Type B pancreatic cell (in vitro differentiated cells): ENCODE results near the gene CMSS1. TPM values are rescaled to one million over a fixed set of nuclear protein-coding genes. Genes with fewer than 3 reads are reported as not detected.
A peak's percentile ranks its signal among the peaks of the same experiment; 100 is the strongest.

Source experiments
- DNase-seq: peaks from one replicate; pipeline ENCODE4 v3.0.0; 2021; ENCODE audit warnings: mixed read lengths; ENCODE audit not compliant: unreplicated experiment; ENCODE audit errors: extremely low spot score
- H3K27ac Mint-ChIP-seq: 2 replicates; pipeline ENCODE4 v1.8.0; 2021; ENCODE audit warnings: mild to moderate bottlenecking, mixed read lengths
- H3K27me3 Mint-ChIP-seq: 2 replicates; pipeline ENCODE4 v1.8.0; 2021; ENCODE audit warnings: mixed read lengths
- H3K36me3 Mint-ChIP-seq: 2 replicates; pipeline ENCODE4 v1.8.0; 2021; ENCODE audit warnings: mixed read lengths
- H3K4me1 Mint-ChIP-seq: one replicate; pipeline ENCODE4 v1.8.0; 2021; ENCODE audit warnings: mixed read lengths; ENCODE audit not compliant: unreplicated experiment
- H3K4me3 Mint-ChIP-seq: 2 replicates; pipeline ENCODE4 v1.8.0; 2021; ENCODE audit warnings: mild to moderate bottlenecking, mixed read lengths
- H3K9me3 Mint-ChIP-seq: 2 replicates; pipeline ENCODE4 v1.8.0; 2021; ENCODE audit warnings: mixed read lengths
- CTCF ChIP-seq: fragments of 200-600 bp; sonication (generic); conservative IDR thresholded peaks from 2 replicates; pipeline ENCODE4 v1.5.0; 2021; ENCODE audit warnings: antibody characterized with exemption, mild to moderate bottlenecking
- total RNA-seq: library from RNA; stranded (reverse); gene quantifications from 2 replicates; pipeline ENCODE4 v1.2.1, GENCODE V29; 2021; ENCODE audit warnings: low replicate concordance

The CMSS1 gene
- total RNA-seq, 1 donor from 2014 or later = 34.1 TPM

DNA sequence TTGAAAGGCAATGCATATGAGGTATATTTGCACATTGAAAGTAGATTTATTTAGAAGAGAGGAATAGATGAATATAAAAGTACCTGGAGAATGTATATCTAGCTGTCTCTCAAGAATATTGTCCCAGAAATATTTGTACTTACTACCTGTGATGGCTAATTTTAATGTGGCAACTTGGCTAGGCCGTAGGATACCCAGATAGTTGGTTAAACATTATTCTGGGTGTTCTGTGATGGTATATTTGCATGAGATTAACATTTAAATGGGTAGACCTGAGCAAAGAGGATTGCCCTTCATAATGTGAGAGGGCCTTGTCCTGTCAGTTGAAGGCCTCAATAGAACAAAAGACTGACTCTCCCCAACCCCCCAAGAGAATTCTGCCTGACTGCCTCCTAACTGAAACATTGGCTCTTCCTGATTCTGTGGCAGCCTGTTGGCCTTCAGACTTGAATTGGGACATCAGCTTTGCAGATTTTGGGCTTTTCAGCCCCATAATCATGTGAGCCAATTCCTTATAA, 366.0 kb downstream of the CMSS1 start:
- no peaks in the 10 kb centered on the region for H3K27me3 Mint-ChIP-seq
- no peak for TF ChIP-seq CTCF
- DNase-seq = no peak
- H3K27ac Mint-ChIP-seq = no peak overlapping the region
- H3K36me3 Mint-ChIP-seq = peaks cover 9% of the 10 kb centered on the region
- H3K4me3 Mint-ChIP-seq = no peak overlapping the region
- H3K4me1 Mint-ChIP-seq = no peaks in the 10 kb centered on the region
- peaks cover 7% of the 10 kb centered on the region for H3K9me3 Mint-ChIP-seq

DNA sequence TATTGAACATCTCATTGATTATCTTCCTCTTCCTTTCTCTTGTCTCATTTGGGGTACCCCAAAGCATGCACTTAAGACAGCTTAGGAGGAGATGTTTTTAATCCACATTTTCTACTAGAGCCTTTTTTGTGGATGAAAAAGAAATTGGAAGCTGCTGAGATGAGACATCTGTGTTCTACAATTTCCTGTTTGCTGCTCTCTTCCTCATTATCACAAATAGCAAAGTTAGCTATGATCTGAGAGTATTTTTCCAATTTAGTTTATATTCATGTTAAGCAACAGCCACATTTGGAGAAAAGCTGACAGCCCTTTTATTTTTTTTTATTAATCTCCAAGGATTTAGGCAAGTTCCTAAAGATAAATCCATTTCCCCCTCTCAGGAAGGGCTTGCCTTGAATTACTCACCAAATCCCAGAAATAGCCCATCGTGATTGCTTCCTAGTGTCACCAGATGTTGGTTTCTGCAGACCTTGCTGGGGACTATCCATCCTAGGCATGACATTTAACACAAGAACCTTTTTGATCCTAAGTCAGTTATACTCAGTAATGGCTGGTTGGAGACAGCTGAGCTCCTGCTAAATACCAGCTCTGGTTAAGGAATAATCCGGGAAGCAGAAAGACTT, 367.4 kb downstream of the CMSS1 start:
- peaks cover 8% of the 10 kb centered on the region for H3K9me3 Mint-ChIP-seq
- H3K27ac Mint-ChIP-seq = no peak overlapping the region
- H3K4me3 Mint-ChIP-seq = no peak overlapping the region
- H3K27me3 Mint-ChIP-seq = peaks cover 2% of the 10 kb centered on the region
- H3K4me1 Mint-ChIP-seq = peaks cover 1% of the 10 kb centered on the region
- H3K36me3 Mint-ChIP-seq = peaks cover 4% of the 10 kb centered on the region
- no peak for TF ChIP-seq CTCF
- DNase-seq = no peak

GRCh38 chr3:100185847-100186246, 368.2 kb downstream of the CMSS1 start:
- no peak overlapping the region for H3K4me3 Mint-ChIP-seq
- DNase-seq = no peak
- H3K36me3 Mint-ChIP-seq = no peaks in the 10 kb centered on the region
- H3K4me1 Mint-ChIP-seq = peaks cover 6% of the 10 kb centered on the region
- no peak for TF ChIP-seq CTCF
- peaks cover 7% of the 10 kb centered on the region for H3K9me3 Mint-ChIP-seq
- peaks cover 2% of the 10 kb centered on the region for H3K27me3 Mint-ChIP-seq
- no peak overlapping the region for H3K27ac Mint-ChIP-seq

GRCh38 chr3:100189444-100189964, 371.8 kb downstream of the CMSS1 start:
- peaks cover 6% of the 10 kb centered on the region for H3K4me1 Mint-ChIP-seq
- H3K4me3 Mint-ChIP-seq = no peak overlapping the region
- peaks cover 2% of the 10 kb centered on the region for H3K27me3 Mint-ChIP-seq
- TF ChIP-seq CTCF = no peak
- H3K27ac Mint-ChIP-seq = no peak overlapping the region
- no peak for DNase-seq
- H3K36me3 Mint-ChIP-seq = no peaks in the 10 kb centered on the region
- H3K9me3 Mint-ChIP-seq = peaks cover 7% of the 10 kb centered on the region

- TF ChIP-seq CTCF = no peak
- DNase-seq = no peak
- Mint-ChIP-seq H3K36me3 (peaks cover 3% of the 10 kb centered on the region), H3K9me3 (peaks cover 7% of the 10 kb centered on the region), H3K27me3 (no peaks in the 10 kb centered on the region), H3K4me1 (peaks cover 13% of the 10 kb centered on the region), H3K27ac (peak overlapping the region; percentile 47), H3K4me3 (no peak overlapping the region)
Measured at GRCh38 chr3:100195375-100195774, 377.7 kb downstream of the CMSS1 start.
